Measurements from ENCODE around the gene UBQLN4.
A peak's percentile ranks its signal among the peaks of the same experiment; 100 is the strongest.

The UBQLN4 gene

GRCh38 chr1:156055281-156056048 is 1.9 kb upstream of the UBQLN4 start:
- H3K4me3 ChIP-seq (replicated peaks; ENCODE audit: low read depth, low read length) = peak overlapping the region; percentile 99
- H3K36me3 ChIP-seq (ENCODE audit: control insufficient read depth, insufficient read depth, low read length) = peaks cover 4% of the 10 kb centered on the region
- TF ChIP-seq CTCF (IDR thresholded peaks at IDR 0.05; ENCODE audit: insufficient read depth, low read length, poor library complexity, severe bottlenecking) = no peak
- no peaks in the 10 kb centered on the region for H3K27me3 ChIP-seq (replicated peaks; ENCODE audit: control insufficient read depth, insufficient read depth, low read length)
- peak; percentile 17 for DNase-seq (ENCODE audit: extremely low read depth, insufficient read length)

- DNase-seq (ENCODE audit: extremely low read depth, insufficient read length) = peak; percentile 92
- TF ChIP-seq CTCF (IDR thresholded peaks at IDR 0.05; ENCODE audit: insufficient read depth, low read length, poor library complexity, severe bottlenecking) = peak; percentile 1
- Histone ChIP-seq H3K27me3 (replicated peaks; ENCODE audit: control insufficient read depth, insufficient read depth, low read length) (no peaks in the 10 kb centered on the region), H3K36me3 (ENCODE audit: control insufficient read depth, insufficient read depth, low read length) (peaks cover 6% of the 10 kb centered on the region), H3K4me3 (replicated peaks; ENCODE audit: low read depth, low read length) (peak within 1 kb of the TSS; percentile 99)
Measured at GRCh38 chr1:156054500-156055280, 1.1 kb upstream of the UBQLN4 start, which contains the start of gene LAMTOR2. LAMTOR2 (plus strand) TSS chr1:156054782; CDS start chr1:156054890, 108 bp downstream.

- Histone ChIP-seq H3K4me3 (replicated peaks; ENCODE audit: low read depth, low read length) (peak overlapping the region; percentile 86), H3K36me3 (ENCODE audit: control insufficient read depth, insufficient read depth, low read length) (peaks cover 9% of the 10 kb centered on the region), H3K27me3 (replicated peaks; ENCODE audit: control insufficient read depth, insufficient read depth, low read length) (no peaks in the 10 kb centered on the region)
- TF ChIP-seq CTCF (IDR thresholded peaks at IDR 0.05; ENCODE audit: insufficient read depth, low read length, poor library complexity, severe bottlenecking) = peak; percentile 52
- DNase-seq (ENCODE audit: extremely low read depth, insufficient read length) = peak; percentile 73
Measured at GRCh38 chr1:156052862-156053767, 483 bp downstream of the UBQLN4 start.

- no peak overlapping the region for H3K4me3 ChIP-seq (replicated peaks; ENCODE audit: low read depth, low read length)
- H3K27me3 ChIP-seq (replicated peaks; ENCODE audit: control insufficient read depth, insufficient read depth, low read length) = no peaks in the 10 kb centered on the region
- TF ChIP-seq CTCF (IDR thresholded peaks at IDR 0.05; ENCODE audit: insufficient read depth, low read length, poor library complexity, severe bottlenecking) = no peak
- peaks cover 8% of the 10 kb centered on the region for H3K36me3 ChIP-seq (ENCODE audit: control insufficient read depth, insufficient read depth, low read length)
- no peak for DNase-seq (ENCODE audit: extremely low read depth, insufficient read length)
Measured at GRCh38 chr1:156051011-156051725, 2.4 kb downstream of the UBQLN4 start.

GRCh38 chr1:156050376-156050775 is 3.2 kb downstream of the UBQLN4 start:
- no peaks in the 10 kb centered on the region for H3K27me3 ChIP-seq (replicated peaks; ENCODE audit: control insufficient read depth, insufficient read depth, low read length)
- no peak overlapping the region for H3K4me3 ChIP-seq (replicated peaks; ENCODE audit: low read depth, low read length)
- H3K36me3 ChIP-seq (ENCODE audit: control insufficient read depth, insufficient read depth, low read length) = peaks cover 8% of the 10 kb centered on the region
- DNase-seq (ENCODE audit: extremely low read depth, insufficient read length) = no peak
- no peak for TF ChIP-seq CTCF (IDR thresholded peaks at IDR 0.05; ENCODE audit: insufficient read depth, low read length, poor library complexity, severe bottlenecking)

All from GM06990 (cell line).